ENCODE results near the gene GXYLT2.

The GXYLT2 gene

DNA sequence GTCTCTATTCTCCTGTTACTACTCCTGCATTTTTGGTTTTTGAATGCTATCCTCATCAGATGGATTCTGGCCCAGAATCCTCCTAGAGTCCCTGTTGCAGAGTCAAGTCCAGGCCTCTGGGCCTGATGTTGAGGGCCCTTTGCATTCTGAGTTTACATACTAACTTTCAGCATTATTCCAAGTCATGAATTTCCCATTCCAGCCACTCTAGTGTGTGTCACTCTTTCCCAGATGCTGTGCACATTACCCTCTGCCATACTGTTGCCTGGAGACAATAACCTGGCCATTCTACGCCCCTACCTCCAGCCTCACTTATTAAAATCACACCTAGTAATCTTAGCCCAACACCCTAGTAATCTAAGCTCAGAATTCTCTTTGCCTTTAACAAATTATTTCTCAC is 53.4 kb downstream of the GXYLT2 start:
- no peak for DNase-seq

- DNase-seq: no peak
Observed at GRCh38 chr3:72942427-72942826, 54.6 kb downstream of the GXYLT2 start.

GRCh38 chr3:72944696-72945095 is 56.9 kb downstream of the GXYLT2 start:
- no peak for DNase-seq

DNA sequence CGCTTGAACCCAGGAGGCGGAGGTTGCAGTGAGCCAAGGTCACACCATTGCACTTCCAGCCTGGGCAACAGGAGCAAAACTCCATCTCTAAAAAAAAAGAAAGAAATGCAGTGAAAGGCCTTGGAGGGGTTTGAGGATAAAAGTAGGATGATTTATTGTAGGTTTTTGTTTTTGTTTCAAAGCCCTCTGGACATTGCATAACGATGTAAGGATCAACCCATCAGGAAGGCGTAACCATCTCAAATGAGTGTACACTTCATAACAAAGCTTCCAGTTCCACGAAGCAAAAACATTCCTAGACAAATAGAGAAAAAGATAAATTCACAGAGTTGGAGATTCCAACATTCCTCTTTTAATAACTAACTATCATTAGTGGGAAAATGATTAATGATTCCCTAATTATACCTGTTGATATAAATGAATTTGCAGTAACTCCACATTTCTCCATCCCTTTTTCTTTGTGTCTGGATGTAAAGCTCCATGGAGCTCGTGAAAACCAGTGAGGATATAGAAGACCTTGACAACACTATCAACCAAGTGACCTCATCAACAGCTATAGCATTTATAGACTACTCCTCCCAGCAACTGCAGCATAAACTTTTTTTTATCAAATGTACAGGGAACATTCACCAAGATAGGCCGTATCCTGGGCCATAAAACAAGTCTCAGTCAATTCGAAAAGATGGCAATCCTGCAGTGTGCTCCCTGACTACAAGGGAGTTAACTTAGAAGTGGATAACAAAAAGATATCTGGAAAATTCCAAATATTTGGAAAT is 60.1 kb downstream of the GXYLT2 start:
- DNase-seq: no peak

DNA sequence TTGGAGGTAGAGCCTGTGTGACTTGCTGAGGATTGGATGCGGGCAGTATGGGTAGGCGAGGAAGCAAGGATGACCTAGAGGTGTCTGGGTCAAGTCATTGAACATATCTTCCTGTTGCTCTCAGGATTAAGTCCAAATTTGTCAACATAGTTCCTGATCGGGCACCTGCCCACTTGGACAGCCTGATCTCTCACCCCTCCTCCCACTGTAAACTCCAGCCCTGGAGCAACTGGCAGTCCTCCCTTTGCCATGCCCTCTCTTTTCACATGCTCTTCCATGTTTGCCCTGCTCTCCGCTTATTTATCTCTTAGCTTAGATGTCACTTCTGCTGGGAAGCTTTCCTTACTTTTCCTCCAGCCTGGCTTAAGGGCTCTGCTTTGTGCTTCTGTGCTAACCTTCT is 61.2 kb downstream of the GXYLT2 start:
- DNase-seq: no peak

DNA sequence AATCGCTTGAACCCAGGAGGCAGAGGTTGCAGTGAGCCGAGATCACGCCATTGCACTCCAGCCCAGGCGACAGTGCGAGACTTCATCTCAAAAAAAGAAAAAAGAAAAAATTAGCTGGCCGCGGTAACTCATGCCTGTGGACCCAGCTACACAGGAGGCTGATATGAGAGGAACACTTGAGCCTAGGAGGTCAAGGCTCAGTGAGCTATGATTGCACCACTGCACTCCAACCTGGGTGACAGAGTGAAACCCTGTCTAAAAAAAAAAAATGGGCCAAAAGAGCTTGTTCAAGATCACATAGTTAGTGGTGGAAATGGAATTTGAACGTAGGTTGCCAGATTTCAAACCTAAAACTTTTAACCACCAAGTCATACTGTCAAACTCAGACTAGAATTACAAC is 62.5 kb downstream of the GXYLT2 start:
- DNase-seq: no peak

DNA sequence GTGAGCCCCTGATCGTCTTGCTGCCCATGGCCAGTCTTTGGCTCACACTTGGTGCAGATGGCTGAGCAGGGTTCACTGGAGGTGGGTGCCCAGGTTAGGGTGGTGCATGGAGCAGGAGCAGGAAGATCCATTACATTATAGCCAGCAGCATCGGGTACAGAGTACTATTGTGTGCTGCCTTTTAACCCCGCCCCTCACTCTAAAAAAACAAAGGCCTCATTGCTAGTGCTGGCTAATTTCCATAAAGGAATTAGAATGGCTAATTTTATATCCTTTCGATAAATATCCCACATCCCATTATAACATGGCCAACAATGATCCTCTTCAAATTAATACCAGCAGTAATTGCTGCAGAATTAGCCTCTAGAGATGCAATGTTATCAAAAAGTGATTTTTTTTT is 63.0 kb downstream of the GXYLT2 start:
- no peak for DNase-seq

GRCh38 chr3:72951259-72951722 is 63.4 kb downstream of the GXYLT2 start:
- no peak for DNase-seq

DNA sequence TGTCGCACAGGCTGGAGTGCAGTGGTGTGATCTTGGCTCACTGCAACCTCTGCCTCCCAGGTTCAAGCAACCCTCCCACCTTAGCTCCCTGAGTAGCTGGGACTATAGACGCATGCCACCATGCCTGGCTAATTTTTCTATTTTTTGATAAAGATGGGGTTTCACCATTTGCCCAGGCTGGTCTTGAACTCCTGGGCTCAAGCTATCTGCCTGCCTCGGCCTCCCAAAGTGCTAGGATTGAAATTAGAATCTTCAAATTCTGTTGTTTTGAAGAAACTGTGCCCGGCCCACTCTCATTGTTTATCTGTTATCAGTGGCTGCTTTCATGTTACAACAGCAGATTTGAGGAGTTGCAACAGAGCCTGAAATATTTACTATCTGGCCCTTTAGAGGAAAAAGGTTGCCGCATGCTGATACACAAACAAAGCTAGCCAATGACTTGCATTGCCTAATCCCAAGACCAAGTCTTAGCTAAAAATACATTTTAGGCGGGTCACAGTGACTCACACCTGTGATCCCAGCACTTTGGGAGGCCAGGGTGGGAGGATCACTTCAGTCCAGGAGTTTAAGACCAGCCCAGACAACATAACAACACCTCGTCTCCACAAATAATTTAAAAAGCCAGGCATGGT is 65.6 kb downstream of the GXYLT2 start:
- DNase-seq: no peak

DNA sequence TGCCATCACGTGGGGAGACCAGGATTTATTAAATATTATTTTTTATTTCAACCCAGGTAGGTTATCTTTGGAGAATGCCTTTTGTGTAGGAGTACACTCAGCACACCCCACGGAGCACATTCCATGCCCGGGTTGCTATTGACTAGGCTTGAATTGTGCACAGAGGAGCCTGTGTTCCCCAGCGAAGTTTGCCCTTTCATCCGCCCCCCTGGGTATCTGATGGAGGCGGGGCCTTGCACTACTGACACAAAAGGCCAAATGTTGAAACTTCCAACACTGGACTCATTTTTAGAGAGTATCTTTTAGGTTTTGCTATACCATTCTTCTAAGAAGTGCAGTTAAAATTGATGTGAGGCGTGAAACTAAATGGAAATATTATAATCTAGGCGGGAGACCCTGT is 69.5 kb downstream of the GXYLT2 start:
- DNase-seq: no peak

- no peak for DNase-seq
Observed at GRCh38 chr3:72959336-72959735, 71.5 kb downstream of the GXYLT2 start.

DNA sequence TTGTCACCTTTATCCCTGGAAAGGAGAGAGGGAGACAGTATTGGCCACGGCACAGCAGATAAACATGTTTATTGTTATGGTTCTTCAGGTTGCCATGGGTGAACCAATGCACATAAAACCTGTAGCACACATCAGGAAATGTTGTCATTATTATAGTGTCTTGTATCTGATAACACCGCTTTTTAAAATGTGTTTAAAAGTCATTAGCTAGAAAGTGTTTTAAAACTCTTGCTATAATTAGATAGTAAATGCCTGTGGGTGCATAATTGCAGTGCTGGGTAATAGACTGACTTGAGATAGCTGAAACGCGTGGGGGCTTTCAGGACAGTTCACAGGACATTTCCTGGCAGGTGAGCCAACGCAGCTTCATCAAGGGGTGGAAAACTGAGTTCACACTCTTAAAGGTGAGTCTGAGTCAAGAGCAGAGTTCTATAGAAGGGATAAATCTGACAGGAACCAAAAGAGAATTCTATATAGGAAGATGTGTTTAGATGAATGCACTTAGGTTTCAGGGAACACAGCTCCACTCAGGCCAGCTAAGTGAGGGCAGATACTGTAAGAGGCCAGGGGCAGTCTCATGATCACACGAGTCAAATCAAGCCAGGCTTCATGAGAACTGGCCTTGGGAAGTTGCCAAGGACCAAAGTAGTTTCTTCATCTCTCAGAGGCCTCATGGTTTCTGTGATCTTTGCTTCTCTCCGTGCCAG is 73.1 kb downstream of the GXYLT2 start:
- peak; percentile 20 to 35 for DNase-seq

- no peak for DNase-seq
Observed at GRCh38 chr3:72961752-72962151, 73.9 kb downstream of the GXYLT2 start.

- no peak for DNase-seq
Observed at GRCh38 chr3:72962317-72962716, 74.5 kb downstream of the GXYLT2 start.

GRCh38 chr3:72964633-72965032 is 76.8 kb downstream of the GXYLT2 start:
- no peak for DNase-seq

GRCh38 chr3:72968266-72968664 is 80.4 kb downstream of the GXYLT2 start:
- DNase-seq: no peak

- no peak for DNase-seq
Observed at GRCh38 chr3:72969766-72970165, 81.9 kb downstream of the GXYLT2 start.

DNA sequence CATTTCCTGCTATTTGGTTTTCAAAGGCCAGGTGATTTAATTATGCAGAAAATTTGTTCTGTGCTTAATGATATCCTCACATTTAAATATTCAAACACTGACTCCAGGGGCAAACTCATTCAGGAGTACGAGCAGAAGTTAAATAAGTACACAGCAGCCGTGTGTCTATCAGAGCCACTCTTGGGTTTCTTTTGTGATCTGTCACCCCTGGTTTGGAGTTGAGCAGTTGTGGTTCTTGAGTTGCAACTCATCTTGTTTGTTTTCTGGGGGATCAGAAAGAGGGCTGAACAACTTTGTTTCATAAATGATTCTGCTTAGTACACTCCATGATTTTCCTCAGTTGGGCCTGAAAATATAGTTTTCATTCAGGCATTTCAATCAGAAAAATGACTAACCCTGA is 83.1 kb downstream of the GXYLT2 start:
- no peak for DNase-seq

GRCh38 chr3:72972706-72973030 is 84.8 kb downstream of the GXYLT2 start:
- DNase-seq: no peak

- no peak for DNase-seq
Observed at GRCh38 chr3:72973031-72973723, 85.3 kb downstream of the GXYLT2 start.

DNA sequence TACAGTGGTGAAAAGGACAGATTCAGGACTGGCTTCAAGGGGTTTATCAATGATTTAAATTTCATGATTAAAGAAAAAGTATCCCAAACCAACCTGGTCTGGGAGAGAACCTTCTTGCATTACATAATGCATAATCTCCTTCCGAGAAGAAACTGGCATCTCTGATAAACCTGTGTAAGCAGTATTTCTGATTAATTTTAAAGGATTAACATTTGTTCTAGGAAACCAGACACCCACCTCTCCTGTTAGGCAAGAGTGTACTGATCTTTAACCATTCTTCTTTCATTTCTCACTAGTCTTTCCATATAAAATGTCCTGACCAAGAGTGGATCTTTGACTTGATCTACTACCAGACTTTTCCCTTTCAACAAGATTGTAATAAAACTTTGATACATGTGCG is 85.9 kb downstream of the GXYLT2 start:
- DNase-seq: no peak

DNA sequence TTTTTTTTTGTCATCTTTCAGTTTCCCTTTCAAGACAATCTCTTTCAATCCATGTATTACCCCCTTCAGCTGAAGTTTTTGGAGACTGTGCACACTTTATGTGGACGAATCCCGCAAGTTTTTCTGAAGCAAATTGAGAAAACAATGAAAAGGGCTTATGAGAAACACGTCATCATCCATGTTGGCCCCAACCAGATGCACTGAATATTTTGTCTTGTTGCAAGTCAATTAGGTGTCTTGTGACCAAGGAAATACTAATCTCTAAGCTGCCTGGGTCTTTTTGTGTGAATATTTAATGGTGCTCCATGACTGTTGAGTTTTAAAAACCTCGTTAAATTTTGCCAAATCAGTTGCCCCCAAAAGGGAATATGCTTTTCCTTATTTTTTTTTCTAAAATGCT is 87.1 kb downstream of the GXYLT2 start:
- DNase-seq: no peak

DNA sequence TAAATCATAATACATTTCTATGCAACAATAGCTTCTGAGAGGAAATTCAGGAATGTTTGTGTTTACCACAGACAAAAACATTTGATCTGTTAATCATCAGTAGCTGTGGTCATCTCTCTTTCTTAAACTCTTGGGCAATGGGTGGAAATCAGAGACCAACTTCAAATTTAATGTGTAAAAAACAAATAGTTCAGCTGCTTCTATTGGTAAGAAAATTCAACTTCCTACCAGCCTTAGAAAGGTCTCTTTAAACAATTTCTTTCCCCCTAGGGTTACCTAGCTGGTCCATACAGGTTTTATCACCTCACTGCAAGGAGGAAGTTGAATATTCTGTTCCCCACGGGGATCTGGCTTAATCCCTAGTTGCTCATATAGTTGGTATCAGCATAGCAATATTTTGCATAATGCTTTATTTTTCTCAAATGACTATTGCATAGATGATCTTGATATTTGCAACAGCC is 88.5 kb downstream of the GXYLT2 start:
- DNase-seq: no peak

Data from activated CD4-positive, alpha-beta T cell treated with anti-CD3 and anti-CD28 coated beads, Interleukin-2, amount 50 U/mL, for 48 hours (primary cell).